ENCODE data around the gene RNF144B. TPM values are rescaled to one million over a fixed set of nuclear protein-coding genes. Genes with fewer than 3 reads are reported as not detected.

Gene RNF144B
- polyA plus RNA-seq, 3 donors = 25.6 to 31.0 (median 27.9) TPM

DNA sequence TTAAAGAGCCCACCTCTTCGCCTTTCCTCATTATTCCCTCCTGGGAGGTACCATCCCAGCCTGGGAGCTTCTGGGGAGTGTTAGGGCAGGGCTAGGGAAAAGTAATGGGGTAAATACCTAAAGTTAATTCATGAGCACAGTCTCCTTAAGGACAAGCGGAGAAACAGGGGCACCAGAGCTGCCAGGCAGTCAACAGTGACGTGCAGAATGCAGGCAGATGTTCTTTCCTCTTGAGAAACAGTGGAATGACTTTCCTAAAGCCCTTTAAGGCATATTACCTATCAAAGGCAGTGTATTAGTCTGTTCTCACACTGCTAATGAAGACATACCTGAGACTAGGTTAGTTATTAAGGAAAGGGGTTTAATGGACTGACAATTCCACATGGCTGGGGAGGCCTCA is 76.3 kb downstream of the RNF144B start:
- intact Hi-C loops (cut with micrococcal nuclease) = no loop called here
- Mint-ChIP-seq H3K4me1 (peaks cover 2% of the 10 kb centered on the region), H3K27ac (peak overlapping the region in 2 of 7 donors; percentile 42 to 51), H3K4me3 (no peak overlapping the region), H3K36me3 (peaks cover 89 to 93% of the 10 kb centered on the region in 2 donors), H3K27me3 (ENCODE audit: low read depth in 3 of 3) (peaks cover 0 to 2% (median 1%) of the 10 kb centered on the region in 3 donors), H3K9me3 (peaks cover 0 to 2% (median 0%) of the 10 kb centered on the region in 7 donors)
- Histone ChIP-seq H3K9me3 (replicated peaks in 1 of 2; ENCODE audit: control insufficient read depth in 1 of 2, insufficient read depth in 1 of 2, low read length in 2 of 2) (no peaks in the 10 kb centered on the region), H4K20me1 (ENCODE audit: insufficient read depth, low read length) (peaks cover 100% of the 10 kb centered on the region), H3K36me3 (replicated peaks in 1 of 2; ENCODE audit: control insufficient read depth in 1 of 2, insufficient read depth in 2 of 2, low read length in 2 of 2) (peaks cover 93 to 100% of the 10 kb centered on the region in 2 donors), H3K4me1 (ENCODE audit: control insufficient read depth in 1 of 2, insufficient read depth in 2 of 2, low read length in 2 of 2) (no peaks in the 10 kb centered on the region), H3K4me3 (replicated peaks in 1 of 3; ENCODE audit: low read depth in 2 of 3, low read length in 3 of 3) (no peak overlapping the region), H3K27ac (ENCODE audit: low read depth in 1 of 2, low read length in 2 of 2) (no peak overlapping the region), H3K27me3 (ENCODE audit: control insufficient read depth in 2 of 2, insufficient read depth in 2 of 2, low read length in 2 of 2) (no peaks in the 10 kb centered on the region), H3K9ac (ENCODE audit: insufficient read depth, low read length, poor library complexity, severe bottlenecking) (no peak overlapping the region), H2AFZ (ENCODE audit: insufficient read depth, low read depth, low read length, poor library complexity, severe bottlenecking) (no peak overlapping the region), H3K4me2 (replicated peaks; ENCODE audit: extremely low read depth, low read length, poor library complexity, severe bottlenecking) (no peak overlapping the region), H3K79me2 (ENCODE audit: insufficient read depth, low read length) (peaks cover 3% of the 10 kb centered on the region)
- TF ChIP-seq, protein P1, sequence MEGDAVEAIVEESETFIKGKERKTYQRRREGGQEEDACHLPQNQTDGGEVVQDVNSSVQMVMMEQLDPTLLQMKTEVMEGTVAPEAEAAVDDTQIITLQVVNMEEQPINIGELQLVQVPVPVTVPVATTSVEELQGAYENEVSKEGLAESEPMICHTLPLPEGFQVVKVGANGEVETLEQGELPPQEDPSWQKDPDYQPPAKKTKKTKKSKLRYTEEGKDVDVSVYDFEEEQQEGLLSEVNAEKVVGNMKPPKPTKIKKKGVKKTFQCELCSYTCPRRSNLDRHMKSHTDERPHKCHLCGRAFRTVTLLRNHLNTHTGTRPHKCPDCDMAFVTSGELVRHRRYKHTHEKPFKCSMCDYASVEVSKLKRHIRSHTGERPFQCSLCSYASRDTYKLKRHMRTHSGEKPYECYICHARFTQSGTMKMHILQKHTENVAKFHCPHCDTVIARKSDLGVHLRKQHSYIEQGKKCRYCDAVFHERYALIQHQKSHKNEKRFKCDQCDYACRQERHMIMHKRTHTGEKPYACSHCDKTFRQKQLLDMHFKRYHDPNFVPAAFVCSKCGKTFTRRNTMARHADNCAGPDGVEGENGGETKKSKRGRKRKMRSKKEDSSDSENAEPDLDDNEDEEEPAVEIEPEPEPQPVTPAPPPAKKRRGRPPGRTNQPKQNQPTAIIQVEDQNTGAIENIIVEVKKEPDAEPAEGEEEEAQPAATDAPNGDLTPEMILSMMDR (IDR thresholded peaks at IDR 0.05) = no peak
- WGBS (ENCODE audit: insufficient coverage) = 100% methylated on average over 2 of the region's 3 CpGs
- no peak for DNase-seq

DNA sequence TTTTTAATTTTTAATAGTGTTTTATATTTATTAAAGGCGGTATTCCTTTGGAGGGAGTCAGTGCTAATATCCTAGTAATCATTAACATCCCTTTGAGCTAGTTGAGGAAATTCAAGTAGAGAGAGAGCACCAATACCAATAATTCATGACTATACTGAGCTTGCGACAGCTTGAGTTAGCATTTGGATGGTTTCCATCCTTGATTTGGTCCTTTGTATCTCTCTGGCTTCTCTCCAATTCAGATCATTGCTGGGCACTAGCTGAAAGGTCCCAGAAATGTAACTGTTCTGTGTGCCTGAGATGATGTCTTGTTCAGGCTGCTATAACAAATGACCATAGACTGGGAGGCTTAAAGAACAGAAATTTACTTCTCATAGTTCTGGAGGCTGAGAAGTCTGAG is 77.0 kb downstream of the RNF144B start:
- H3K4me2 ChIP-seq (replicated peaks; ENCODE audit: extremely low read depth, low read length, poor library complexity, severe bottlenecking) = no peak overlapping the region
- TF ChIP-seq, protein P1 (IDR thresholded peaks at IDR 0.05) = no peak
- H3K9me3 ChIP-seq (replicated peaks in 1 of 2; ENCODE audit: control insufficient read depth in 1 of 2, insufficient read depth in 1 of 2, low read length in 2 of 2) = no peaks in the 10 kb centered on the region
- no peak overlapping the region for H3K9ac ChIP-seq (ENCODE audit: insufficient read depth, low read length, poor library complexity, severe bottlenecking)
- WGBS (ENCODE audit: insufficient coverage) = no CpG with 5 or more reads among the region's 2 CpGs
- H3K36me3 ChIP-seq (replicated peaks in 1 of 2; ENCODE audit: control insufficient read depth in 1 of 2, insufficient read depth in 2 of 2, low read length in 2 of 2) = peaks cover 93 to 100% of the 10 kb centered on the region in 2 donors
- H3K4me3 ChIP-seq (replicated peaks in 1 of 3; ENCODE audit: low read depth in 2 of 3, low read length in 3 of 3) = no peak overlapping the region
- H2AFZ ChIP-seq (ENCODE audit: insufficient read depth, low read depth, low read length, poor library complexity, severe bottlenecking) = no peak overlapping the region
- Mint-ChIP-seq H3K36me3 (peaks cover 88 to 93% of the 10 kb centered on the region in 2 donors), H3K4me1 (peaks cover 2% of the 10 kb centered on the region), H3K9me3 (peaks cover 0 to 2% (median 0%) of the 10 kb centered on the region in 7 donors), H3K27ac (peak overlapping the region in 1 of 7 donors; percentile 74), H3K4me3 (no peak overlapping the region), H3K27me3 (ENCODE audit: low read depth in 3 of 3) (peaks cover 0 to 2% (median 1%) of the 10 kb centered on the region in 3 donors)
- H3K27me3 ChIP-seq (ENCODE audit: control insufficient read depth in 2 of 2, insufficient read depth in 2 of 2, low read length in 2 of 2) = no peaks in the 10 kb centered on the region
- no peaks in the 10 kb centered on the region for H3K4me1 ChIP-seq (ENCODE audit: control insufficient read depth in 1 of 2, insufficient read depth in 2 of 2, low read length in 2 of 2)
- H4K20me1 ChIP-seq (ENCODE audit: insufficient read depth, low read length) = peaks cover 99% of the 10 kb centered on the region
- no peak for DNase-seq
- intact Hi-C loops (cut with micrococcal nuclease) = no loop called here
- H3K79me2 ChIP-seq (ENCODE audit: insufficient read depth, low read length) = peaks cover 3% of the 10 kb centered on the region
- peak overlapping the region in 1 of 2 donors; percentile 20 for H3K27ac ChIP-seq (ENCODE audit: low read depth in 1 of 2, low read length in 2 of 2)
